Astrocyte (in vitro differentiated cells and primary cell): ENCODE measurements around the gene KIF26B.

Experiments
- CTCF ChIP-seq: IDR thresholded peaks from 2 replicates; pipeline ENCODE4 v1.5.1; 2011; ENCODE audit warnings: low read depth, mild to moderate bottlenecking, inconsistent platforms, low read length, moderate library complexity; ENCODE audit not compliant: insufficient read depth
- EZH2 ChIP-seq: IDR thresholded peaks from 2 replicates; pipeline ENCODE4 v1.6.1; 2012; ENCODE audit warnings: mild to moderate bottlenecking, low read length, inconsistent platforms; ENCODE audit not compliant: insufficient read depth

GRCh38 chr1:245226203-245226499 is 71.4 kb downstream of the KIF26B start:
- TF ChIP-seq CTCF (no peak), EZH2 (no peak)
